Trophoblast cell (in vitro differentiated cells and primary cell): ENCODE measurements around the gene IL17RA.

Experiments
- DNase-seq, 2 donors: peaks; one replicate each; pipeline ENCODE4 v3.0.0-alpha.2; 2016
- H2AFZ ChIP-seq: 2 replicates; pipeline ENCODE4 v1.6.1; 2013; ENCODE audit warnings: low read length, moderate library complexity, mild to moderate bottlenecking; ENCODE audit not compliant: insufficient read depth, poor library complexity
- H2AK5ac ChIP-seq: 2 replicates; pipeline ENCODE4 v1.6.1; 2013; ENCODE audit warnings: mild to moderate bottlenecking, low read length
- H2BK120ac ChIP-seq: 2 replicates; pipeline ENCODE4 v1.6.1; 2013; ENCODE audit warnings: low read length, mild to moderate bottlenecking, moderate library complexity; ENCODE audit not compliant: insufficient read depth, poor library complexity
- H2BK12ac ChIP-seq: 2 replicates; pipeline ENCODE4 v1.6.1; 2013; ENCODE audit warnings: mild to moderate bottlenecking, low read length, moderate library complexity
- H2BK5ac ChIP-seq: 2 replicates; pipeline ENCODE4 v1.6.1; 2013; ENCODE audit warnings: low read length, low read depth, moderate library complexity, mild to moderate bottlenecking; ENCODE audit not compliant: poor library complexity
- H3K14ac ChIP-seq: 2 replicates; pipeline ENCODE4 v1.6.1; 2013; ENCODE audit warnings: mild to moderate bottlenecking, low read length
- H3K18ac ChIP-seq: 2 replicates; pipeline ENCODE4 v1.6.1; 2013; ENCODE audit warnings: mild to moderate bottlenecking, low read length
- H3K23ac ChIP-seq: 2 replicates; pipeline ENCODE4 v1.6.1; 2013; ENCODE audit warnings: low read length
- H3K27ac ChIP-seq: 2 replicates; pipeline ENCODE4 v1.5.1; 2013; ENCODE audit warnings: low read depth, mild to moderate bottlenecking, inconsistent platforms, low read length, moderate library complexity
- H3K27me3 ChIP-seq: 2 replicates; pipeline ENCODE4 v1.6.1; 2013; ENCODE audit warnings: inconsistent platforms, mild to moderate bottlenecking, low read length, moderate library complexity; ENCODE audit not compliant: insufficient read depth
- H3K36me3 ChIP-seq, 2 experiments: 1 replicate in 1 of 2; 2 replicates in 1 of 2; pipeline ENCODE4 v1.6.1; 2013; ENCODE audit warnings: low read length in 2 of 2, mild to moderate bottlenecking in 2 of 2, moderate library complexity in 1 of 2; ENCODE audit not compliant: insufficient read depth in 2 of 2, control insufficient read depth in 1 of 2
- H3K4ac ChIP-seq: 2 replicates; pipeline ENCODE4 v1.6.1; 2013; ENCODE audit warnings: low read depth, mild to moderate bottlenecking, low read length, moderate library complexity
- H3K4me1 ChIP-seq, 2 experiments: 1 replicate in 1 of 2; 2 replicates in 1 of 2; pipeline ENCODE4 v1.6.1; 2013; ENCODE audit warnings: low read length in 2 of 2, mild to moderate bottlenecking in 2 of 2, moderate library complexity in 1 of 2; ENCODE audit not compliant: insufficient read depth in 2 of 2, control insufficient read depth in 1 of 2
- H3K4me2 ChIP-seq: 2 replicates; pipeline ENCODE4 v1.6.1; 2013; ENCODE audit warnings: inconsistent platforms, mild to moderate bottlenecking, low read length, moderate library complexity
- H3K4me3 ChIP-seq: 2 replicates; pipeline ENCODE4 v1.5.1; 2013; ENCODE audit warnings: mild to moderate bottlenecking, low read depth, low read length, inconsistent platforms
- H3K79me1 ChIP-seq: one replicate; pipeline ENCODE4 v1.6.1; 2013; ENCODE audit warnings: low read length
- H3K79me2 ChIP-seq: 2 replicates; pipeline ENCODE4 v1.6.1; 2013; ENCODE audit warnings: low read length, mild to moderate bottlenecking; ENCODE audit not compliant: control insufficient read depth, insufficient read depth, poor library complexity
- H3K9ac ChIP-seq: 2 replicates; pipeline ENCODE4 v1.6.1; 2013; ENCODE audit warnings: mild to moderate bottlenecking, low read length
- H3K9me3 ChIP-seq: 2 replicates; pipeline ENCODE4 v1.6.1; 2013; ENCODE audit warnings: low read depth, mild to moderate bottlenecking, control low read depth, inconsistent platforms, low read length; ENCODE audit not compliant: insufficient read depth
- H4K12ac ChIP-seq: 2 replicates; pipeline ENCODE4 v1.6.1; 2013; ENCODE audit warnings: low read depth, mild to moderate bottlenecking, low read length, moderate library complexity
- H4K8ac ChIP-seq: 2 replicates; pipeline ENCODE4 v1.6.1; 2013; ENCODE audit warnings: low read depth, mild to moderate bottlenecking, low read length, moderate library complexity
- H4K91ac ChIP-seq: one replicate; pipeline ENCODE4 v1.6.1; 2013; ENCODE audit warnings: low read depth, mild to moderate bottlenecking, low read length, moderate library complexity
- WGBS: extraction: QIAGEN DNeasy Blood & Tissue Kit; methylation state at CpG from one replicate; pipeline ENCODE4 v1.1.7; 2013; ENCODE audit warnings: missing lambda C conversion rate; ENCODE audit not compliant: insufficient read length, insufficient coverage; ENCODE audit errors: extremely low coverage; 5-methylcytosine and 5-hydroxymethylcytosine counted together

Gene IL17RA

GRCh38 chr22:17106785-17107546 is 22.2 kb downstream of the IL17RA start:
- Histone ChIP-seq H2AFZ (no peak overlapping the region), H3K36me3 (peaks cover 28 to 32% of the 10 kb centered on the region in 2 experiments), H4K8ac (no peak overlapping the region), H3K27ac (no peak overlapping the region), H3K79me2 (no peaks in the 10 kb centered on the region), H3K4me3 (no peak overlapping the region), H3K9me3 (peaks cover 3% of the 10 kb centered on the region), H3K4me1 (no peaks in the 10 kb centered on the region), H3K18ac (no peak overlapping the region), H2AK5ac (no peak overlapping the region), H4K12ac (no peak overlapping the region), H3K23ac (no peak overlapping the region), H3K4me2 (no peak overlapping the region), H3K14ac (no peak overlapping the region), H3K27me3 (no peaks in the 10 kb centered on the region), H4K91ac (no peak overlapping the region), H2BK120ac (no peak overlapping the region), H2BK5ac (no peak overlapping the region), H3K4ac (no peak overlapping the region), H3K79me1 (no peaks in the 10 kb centered on the region), H2BK12ac (no peak overlapping the region), H3K9ac (no peak overlapping the region)
- no peak for DNase-seq
- no CpG with 5 or more reads among the region's 15 CpGs for WGBS

- Histone ChIP-seq H3K79me1 (no peaks in the 10 kb centered on the region), H3K4me2 (no peak overlapping the region), H3K9ac (no peak overlapping the region), H4K91ac (no peak overlapping the region), H3K4me1 (no peaks in the 10 kb centered on the region), H4K8ac (no peak overlapping the region), H2BK12ac (no peak overlapping the region), H3K18ac (no peak overlapping the region), H2AFZ (no peak overlapping the region), H3K4me3 (no peak overlapping the region), H3K9me3 (peaks cover 3% of the 10 kb centered on the region), H4K12ac (no peak overlapping the region), H2BK5ac (no peak overlapping the region), H3K4ac (no peak overlapping the region), H3K14ac (no peak overlapping the region), H2AK5ac (no peak overlapping the region), H3K23ac (no peak overlapping the region), H3K27ac (no peak overlapping the region), H2BK120ac (no peak overlapping the region), H3K27me3 (no peaks in the 10 kb centered on the region), H3K79me2 (no peaks in the 10 kb centered on the region), H3K36me3 (peaks cover 26 to 29% of the 10 kb centered on the region in 2 experiments)
- no peak for DNase-seq
- no CpG with 5 or more reads among the region's 6 CpGs for WGBS
These were observed 22.7 kb downstream of the IL17RA start for GRCh38 chr22:17107547-17107810.

- no peak overlapping the region for H4K8ac ChIP-seq
- H4K91ac ChIP-seq, result no peak overlapping the region
- no peak overlapping the region for H3K9ac ChIP-seq
- H4K12ac ChIP-seq, result no peak overlapping the region
- H3K4ac ChIP-seq, result no peak overlapping the region
- H3K4me2 ChIP-seq, result no peak overlapping the region
- no peak overlapping the region for H3K4me3 ChIP-seq
- no peak overlapping the region for H3K18ac ChIP-seq
- no peaks in the 10 kb centered on the region for H3K79me1 ChIP-seq
- H3K14ac ChIP-seq, result no peak overlapping the region
- DNase-seq, result no peak
- H3K23ac ChIP-seq, result no peak overlapping the region
- no peak overlapping the region for H2AK5ac ChIP-seq
- H3K27ac ChIP-seq, result no peak overlapping the region
- no CpG with 5 or more reads among the region's 66 CpGs for WGBS
- no peak overlapping the region for H2BK120ac ChIP-seq
- H3K27me3 ChIP-seq, result no peaks in the 10 kb centered on the region
- no peaks in the 10 kb centered on the region for H3K4me1 ChIP-seq
- peaks cover 26% of the 10 kb centered on the region in 2 experiments for H3K36me3 ChIP-seq
- H2AFZ ChIP-seq, result no peak overlapping the region
- H2BK12ac ChIP-seq, result no peak overlapping the region
- no peaks in the 10 kb centered on the region for H3K79me2 ChIP-seq
- H2BK5ac ChIP-seq, result no peak overlapping the region
- peaks cover 3% of the 10 kb centered on the region for H3K9me3 ChIP-seq
These were observed 23.7 kb downstream of the IL17RA start for GRCh38 chr22:17108256-17109112.

GRCh38 chr22:17109113-17109865 is 24.5 kb downstream of the IL17RA start:
- H3K79me2 ChIP-seq, result no peaks in the 10 kb centered on the region
- WGBS, result no CpG with 5 or more reads among the region's 42 CpGs

More at GRCh38 chr22:17109113-17109865, 24.5 kb downstream of the IL17RA start:
- no peak for DNase-seq
- Histone ChIP-seq H4K12ac (no peak overlapping the region), H3K4ac (no peak overlapping the region), H4K91ac (no peak overlapping the region), H3K4me3 (no peak overlapping the region), H3K14ac (no peak overlapping the region), H2AK5ac (no peak overlapping the region), H3K18ac (no peak overlapping the region), H3K4me1 (no peaks in the 10 kb centered on the region), H2BK120ac (no peak overlapping the region), H3K4me2 (no peak overlapping the region), H3K9me3 (peaks cover 3% of the 10 kb centered on the region), H3K27me3 (no peaks in the 10 kb centered on the region), H3K9ac (no peak overlapping the region), H4K8ac (no peak overlapping the region), H2AFZ (no peak overlapping the region), H3K79me1 (no peaks in the 10 kb centered on the region), H2BK5ac (no peak overlapping the region), H3K23ac (no peak overlapping the region), H3K27ac (no peak overlapping the region), H3K36me3 (peaks cover 24 to 26% of the 10 kb centered on the region in 2 experiments), H2BK12ac (no peak overlapping the region)
